Measurements from ENCODE around the gene SOWAHA.
A peak's percentile ranks its signal among the peaks of the same experiment; 100 is the strongest.

SOWAHA gene

DNA sequence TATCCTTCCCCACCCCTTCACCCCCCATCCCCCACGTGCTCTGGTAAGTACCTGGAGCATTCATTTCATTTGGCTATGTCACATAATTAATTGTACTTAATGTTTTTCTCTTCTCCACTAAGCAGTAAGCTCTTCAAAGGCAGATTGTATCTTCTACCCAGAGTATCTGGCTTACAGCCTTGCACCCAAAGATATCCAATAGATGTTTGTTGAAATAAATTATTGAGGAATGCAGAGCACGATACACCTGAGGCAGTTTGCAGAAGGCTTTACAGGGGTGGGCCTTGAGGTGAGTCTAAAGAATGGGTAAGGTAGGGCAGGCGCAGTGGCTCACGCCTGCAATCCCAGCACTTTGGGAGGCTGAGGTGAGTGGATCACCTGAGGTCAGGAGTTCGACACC, 2.5 kb upstream of the SOWAHA start:
- DNase-seq = no peak

DNA sequence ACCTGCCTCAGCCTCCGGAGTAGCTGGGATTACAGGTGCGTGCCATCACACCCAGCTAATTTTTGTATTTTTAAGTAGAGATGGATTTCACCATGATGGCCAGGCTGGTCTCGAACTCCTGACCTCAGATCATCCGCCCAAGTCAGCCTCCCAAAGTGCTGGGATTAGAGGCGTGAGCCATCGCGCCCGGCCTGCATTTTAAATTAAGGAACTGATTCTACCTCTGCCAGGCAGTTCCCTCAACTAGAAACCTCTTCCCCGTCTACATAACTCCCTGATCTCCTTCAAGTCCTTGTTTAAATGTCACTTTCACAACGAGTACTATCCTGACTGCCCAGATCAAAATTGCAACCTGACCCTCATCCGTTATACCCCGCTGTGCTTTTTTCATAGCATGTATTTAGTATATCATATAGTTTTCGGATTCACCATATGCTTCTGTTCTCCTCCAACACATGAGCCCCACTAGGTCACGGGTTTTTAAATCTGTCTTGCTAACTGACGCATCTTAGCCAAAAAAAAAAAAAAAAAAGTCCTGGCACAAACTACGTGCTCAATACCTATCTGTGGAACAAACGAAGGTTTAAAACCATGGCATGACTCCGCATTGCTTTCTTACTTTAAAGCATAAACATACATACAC, 858 bp upstream of the SOWAHA start:
- DNase-seq = peak; percentile 33

DNA sequence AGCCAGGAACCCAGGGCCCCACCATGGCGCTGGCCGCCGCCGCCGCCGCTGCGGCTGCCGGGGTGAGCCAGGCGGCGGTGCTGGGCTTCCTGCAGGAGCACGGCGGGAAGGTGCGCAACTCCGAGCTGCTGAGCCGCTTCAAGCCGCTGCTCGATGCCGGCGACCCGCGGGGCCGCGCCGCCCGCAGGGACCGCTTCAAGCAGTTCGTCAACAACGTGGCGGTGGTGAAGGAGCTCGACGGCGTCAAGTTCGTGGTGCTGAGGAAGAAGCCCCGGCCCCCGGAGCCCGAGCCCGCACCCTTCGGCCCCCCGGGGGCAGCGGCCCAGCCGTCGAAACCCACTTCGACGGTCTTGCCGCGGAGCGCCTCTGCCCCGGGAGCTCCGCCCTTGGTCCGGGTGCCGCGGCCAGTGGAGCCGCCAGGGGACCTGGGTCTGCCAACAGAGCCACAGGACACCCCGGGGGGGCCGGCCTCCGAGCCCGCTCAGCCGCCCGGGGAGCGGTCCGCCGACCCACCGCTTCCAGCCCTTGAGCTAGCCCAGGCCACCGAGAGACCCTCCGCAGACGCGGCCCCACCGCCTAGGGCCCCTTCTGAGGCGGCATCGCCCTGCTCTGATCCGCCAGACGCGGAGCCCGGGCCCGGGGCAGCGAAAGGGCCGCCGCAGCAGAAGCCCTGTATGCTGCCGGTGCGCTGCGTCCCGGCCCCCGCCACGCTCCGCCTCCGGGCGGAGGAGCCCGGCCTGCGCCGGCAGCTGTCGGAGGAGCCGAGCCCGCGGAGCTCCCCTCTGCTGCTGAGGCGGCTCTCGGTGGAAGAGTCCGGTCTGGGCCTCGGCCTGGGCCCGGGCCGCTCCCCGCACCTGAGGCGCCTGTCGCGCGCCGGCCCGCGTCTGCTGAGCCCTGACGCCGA, 749 bp downstream of the SOWAHA start:
- DNase-seq = no peak

DNA sequence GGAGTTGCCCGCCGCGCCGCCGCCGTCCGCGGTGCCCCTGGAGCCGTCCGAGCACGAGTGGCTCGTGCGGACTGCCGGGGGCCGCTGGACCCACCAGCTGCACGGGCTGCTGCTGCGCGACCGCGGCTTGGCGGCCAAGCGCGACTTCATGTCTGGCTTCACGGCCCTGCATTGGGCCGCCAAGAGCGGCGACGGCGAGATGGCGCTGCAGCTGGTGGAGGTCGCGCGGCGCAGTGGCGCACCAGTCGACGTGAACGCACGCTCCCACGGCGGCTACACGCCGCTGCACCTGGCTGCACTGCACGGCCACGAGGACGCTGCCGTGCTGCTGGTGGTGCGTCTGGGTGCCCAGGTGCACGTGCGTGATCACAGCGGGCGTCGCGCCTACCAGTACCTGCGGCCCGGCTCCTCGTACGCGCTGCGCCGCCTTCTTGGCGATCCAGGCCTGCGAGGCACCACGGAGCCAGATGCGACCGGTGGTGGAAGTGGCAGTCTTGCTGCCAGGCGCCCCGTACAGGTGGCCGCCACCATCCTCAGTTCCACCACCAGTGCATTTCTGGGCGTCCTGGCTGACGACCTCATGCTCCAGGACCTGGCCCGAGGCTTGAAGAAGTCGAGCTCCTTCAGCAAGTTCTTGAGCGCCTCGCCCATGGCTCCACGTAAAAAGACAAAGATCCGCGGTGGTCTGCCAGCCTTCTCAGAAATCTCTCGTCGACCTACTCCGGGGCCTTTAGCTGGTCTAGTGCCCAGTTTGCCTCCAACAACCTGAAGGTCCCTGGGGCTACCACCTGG, 1.6 kb downstream of the SOWAHA start:
- no peak for DNase-seq

DNA sequence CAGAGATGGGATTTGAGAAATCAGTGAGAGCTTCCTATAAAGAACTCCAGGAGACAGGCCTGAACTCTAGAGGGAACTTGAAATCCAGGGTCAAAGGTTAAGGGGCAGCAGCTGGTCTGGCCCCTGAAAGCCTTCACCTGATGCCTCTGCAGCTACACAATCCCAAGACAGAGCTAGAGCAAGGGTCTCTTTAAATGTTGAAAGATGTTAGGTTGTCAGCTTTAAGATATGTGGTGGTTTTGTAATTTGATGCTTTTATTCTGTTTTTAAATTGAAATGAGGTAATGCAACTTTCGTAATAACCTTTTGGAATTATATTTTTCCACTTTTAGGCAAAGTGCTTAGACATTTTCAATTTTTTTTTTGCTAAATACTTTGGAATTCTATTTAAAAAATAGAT, 2.4 kb downstream of the SOWAHA start:
- DNase-seq = no peak

DNA sequence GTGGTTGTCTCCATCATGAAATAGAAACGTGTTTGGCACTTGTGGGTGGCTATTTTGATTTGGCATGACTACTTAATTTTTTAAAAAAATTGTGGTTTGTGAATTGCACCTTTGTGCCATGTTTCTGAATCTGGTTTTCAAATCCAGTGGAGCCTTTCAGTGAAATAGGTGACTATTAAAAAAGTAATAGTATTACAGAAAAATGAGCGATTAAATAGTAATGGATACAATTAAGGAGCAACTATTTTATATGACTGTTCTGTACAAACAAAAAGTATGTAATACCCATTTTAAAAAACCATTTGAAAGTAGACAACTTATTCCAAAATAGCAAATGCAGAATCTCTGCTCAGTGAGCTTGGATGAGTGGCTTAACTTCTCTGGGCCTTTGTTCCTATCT, 3.0 kb downstream of the SOWAHA start:
- no peak for DNase-seq

DNA sequence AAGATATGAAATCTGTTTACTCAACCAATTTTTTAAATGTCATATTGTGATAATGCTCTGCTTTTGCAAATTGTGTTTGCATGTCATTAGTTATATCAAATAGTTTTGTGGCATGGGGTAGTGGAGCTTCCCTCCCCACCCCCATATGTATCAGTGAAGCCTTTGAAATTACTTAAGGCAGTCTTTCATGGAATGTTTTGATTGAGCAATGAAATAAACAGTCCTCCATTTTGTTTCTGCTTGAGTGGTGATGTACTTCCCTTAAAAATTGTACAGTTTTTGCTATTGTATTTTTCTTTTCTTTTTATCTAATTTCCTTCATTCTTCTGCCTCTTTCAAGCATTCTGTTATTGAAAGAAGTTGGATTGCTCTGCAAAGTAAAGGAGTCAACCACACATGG, 3.5 kb downstream of the SOWAHA start:
- DNase-seq = no peak

DNA sequence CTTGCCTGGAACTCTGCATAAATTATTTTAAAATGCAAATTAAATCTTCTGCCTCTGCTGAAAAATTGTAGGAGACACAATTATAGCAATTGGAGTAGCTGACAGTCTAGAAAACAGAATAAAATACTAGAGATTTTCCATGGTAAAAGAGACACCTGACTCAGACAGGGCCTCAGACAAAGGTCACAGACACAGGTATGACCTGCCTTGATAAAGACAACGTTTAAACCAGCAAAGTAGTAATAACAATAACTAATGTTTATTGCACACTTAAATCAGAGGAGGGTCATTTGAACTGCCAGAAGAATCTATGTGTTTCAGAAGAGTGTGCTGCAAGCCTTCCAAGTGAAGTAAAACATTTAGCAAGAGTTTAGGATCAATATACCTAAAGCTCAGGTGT, 3.9 kb downstream of the SOWAHA start:
- DNase-seq = no peak

DNA sequence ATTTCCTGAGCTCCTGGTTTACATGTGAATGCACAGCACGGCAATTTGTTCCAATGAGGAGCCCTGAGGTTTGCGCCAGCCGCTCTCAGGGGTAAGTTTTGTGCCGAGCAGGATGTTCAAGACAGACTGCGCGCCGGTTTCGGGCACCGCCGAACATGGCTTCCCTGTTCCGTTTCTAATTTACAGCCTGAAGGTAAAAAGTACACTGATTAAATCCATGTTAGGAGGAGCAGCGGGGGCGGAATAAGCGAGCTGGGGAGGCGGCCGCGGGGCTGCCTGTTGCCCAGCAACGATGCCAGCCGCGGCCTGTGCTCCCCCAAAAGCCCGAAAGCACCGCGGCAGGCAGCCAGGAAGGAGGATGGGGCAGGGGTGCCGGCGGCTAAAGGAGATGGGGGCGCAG, 6.4 kb downstream of the SOWAHA start:
- DNase-seq = no peak

DNA sequence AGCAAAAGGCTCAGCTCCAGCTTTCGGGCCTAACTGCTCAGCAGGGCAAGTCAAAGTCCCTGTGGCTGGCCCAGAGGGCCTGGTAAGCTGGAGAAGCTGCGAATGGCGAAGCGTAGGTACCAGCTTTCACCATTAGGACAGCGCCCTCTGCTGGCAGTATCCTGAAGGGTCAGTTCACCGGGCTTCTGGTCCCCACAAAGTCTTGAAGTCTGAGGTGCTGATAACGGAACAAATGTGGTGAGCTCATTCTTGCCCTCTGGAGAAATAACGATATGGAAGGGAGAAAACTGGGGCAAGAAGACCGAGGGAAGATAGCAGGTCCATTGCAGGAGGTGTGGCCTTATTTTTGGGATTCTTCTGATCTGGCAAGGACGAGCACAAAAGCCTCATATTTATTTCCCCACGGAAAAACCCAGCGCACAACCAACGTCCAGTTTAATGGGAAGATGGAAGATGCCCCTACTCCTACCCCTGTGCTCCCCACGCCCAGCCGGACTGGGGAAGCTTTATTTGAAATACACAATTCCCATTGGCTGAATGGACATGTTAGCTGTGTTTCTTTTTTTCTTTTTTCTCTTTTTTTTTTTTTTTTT, 7.2 kb downstream of the SOWAHA start:
- peak; percentile 73 for DNase-seq

DNA sequence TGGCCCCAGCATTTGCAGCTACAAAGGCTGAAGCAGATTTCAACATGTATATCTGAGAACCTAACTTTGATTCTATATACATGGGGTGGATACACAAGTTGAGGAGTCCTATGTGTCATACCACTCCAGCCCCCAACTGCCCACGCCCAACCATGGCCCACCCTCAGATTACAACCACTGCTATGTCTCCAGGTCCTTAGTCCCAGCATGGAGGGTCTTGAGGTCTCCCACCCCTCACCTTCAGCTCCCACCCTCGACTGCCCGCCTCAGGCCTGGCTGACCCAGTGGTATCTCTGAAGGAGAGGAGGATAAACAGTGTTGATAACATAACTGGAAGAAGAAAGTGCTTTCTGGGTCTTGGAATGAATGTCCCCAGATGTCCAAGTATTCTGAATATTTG, 8.2 kb downstream of the SOWAHA start:
- DNase-seq = no peak

DNA sequence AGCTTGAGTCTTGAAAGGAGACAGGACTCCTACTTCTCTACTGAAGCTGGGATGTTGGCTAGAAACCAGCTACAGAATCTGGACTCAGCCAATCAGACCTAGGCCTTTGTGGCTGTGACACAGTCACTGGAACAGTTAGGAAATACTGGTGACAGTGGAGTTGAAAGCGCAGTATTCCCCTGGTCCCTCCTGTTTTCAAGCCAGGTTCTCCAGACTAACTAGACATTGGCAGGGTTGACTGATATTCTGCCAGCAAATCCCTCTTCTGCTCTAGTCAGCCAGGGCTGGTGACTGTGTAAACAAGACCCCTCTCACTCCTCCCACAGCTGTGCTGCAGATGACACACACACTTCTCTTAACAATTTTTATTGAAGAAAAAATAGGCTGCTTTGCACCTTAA, 8.7 kb downstream of the SOWAHA start:
- no peak for DNase-seq

DNA sequence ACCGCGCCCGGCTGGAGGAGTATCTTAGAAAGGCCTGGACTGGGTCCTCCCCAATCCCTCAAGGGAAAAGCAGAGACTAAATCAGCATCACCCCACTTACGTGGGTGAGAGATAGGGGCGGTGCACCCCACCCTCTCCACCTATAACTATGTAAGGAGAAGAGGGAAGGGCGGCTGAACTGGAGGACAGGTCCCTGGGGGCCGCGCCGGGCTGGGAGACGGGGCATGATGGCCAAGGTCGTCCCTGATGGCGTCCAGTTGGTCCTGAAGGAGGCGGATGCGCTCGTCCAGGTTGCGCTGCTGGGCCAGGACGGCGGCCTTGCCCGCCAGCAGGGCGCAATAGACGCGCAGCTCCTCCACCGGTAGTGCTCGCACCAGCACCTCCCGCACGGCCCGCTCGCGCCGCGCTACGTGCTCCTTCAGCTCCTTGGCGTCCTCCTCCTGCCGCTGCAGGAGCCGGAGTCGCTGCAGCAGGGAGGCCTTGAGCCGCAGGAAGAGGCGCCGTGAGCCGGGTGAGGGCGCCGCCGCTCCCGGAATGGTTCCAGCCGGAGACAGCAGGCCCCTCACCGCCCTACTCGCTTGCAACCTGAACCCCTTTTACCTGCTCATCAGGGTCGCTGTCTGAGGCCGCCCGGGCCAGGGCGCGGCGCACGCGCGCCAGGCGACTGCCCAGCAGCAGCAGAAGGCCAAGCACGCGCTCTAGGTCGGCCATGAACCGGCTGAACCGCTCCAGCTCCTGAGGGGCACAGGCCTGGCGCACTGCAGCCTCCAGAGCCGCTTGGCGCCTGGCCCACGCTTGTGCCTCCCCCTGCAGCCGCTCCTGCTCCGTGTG, 9.8 kb downstream of the SOWAHA start:
- no peak for DNase-seq

DNA sequence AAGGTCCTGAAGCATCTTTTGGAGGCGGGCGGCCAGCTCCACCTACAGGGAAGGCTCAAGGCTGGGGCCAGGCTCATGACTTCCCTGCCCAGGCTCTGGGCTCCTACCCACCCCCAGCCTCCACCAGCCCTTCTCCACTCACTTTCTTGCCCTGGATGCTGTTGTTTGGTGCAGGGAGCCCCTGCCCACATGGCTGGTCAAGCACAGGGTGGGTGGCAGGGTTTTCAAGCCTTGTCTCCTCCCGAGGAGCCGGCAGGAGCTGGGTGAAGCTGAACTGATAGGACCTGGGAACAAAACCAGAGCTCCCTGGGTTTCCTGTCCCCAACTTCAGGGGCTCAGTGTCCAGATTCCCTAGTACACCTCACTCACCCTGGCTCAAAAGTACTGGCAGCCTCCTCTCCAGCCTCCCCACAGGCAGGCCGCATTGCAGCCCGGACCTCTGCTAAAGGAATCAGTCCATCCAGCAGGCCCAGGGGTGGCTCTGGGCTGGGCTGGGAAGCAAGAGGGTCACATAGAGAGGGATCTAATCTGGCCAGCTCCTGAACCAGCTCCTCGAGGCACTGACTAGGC, 10.5 kb downstream of the SOWAHA start:
- no peak for DNase-seq

DNA sequence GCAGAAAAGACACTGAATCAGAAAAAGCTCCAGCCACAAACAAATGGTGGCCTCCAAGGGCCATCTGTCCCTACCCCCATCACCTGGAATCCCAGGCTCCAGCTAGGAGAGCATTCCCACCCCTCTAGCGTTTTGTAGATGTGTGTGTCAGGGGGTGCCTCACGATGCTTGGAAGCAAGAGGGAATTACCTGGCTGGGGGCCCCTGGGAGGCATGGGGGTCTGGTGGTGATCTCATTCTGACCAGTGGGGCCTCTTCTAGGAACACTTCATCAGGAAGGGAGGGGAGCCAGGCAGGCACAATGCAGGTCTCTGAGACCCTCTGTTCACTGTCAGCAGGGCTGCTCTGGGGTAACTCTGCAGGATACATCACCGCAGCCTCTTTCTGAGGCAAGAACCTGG, 11.3 kb downstream of the SOWAHA start:
- no peak for DNase-seq

DNA sequence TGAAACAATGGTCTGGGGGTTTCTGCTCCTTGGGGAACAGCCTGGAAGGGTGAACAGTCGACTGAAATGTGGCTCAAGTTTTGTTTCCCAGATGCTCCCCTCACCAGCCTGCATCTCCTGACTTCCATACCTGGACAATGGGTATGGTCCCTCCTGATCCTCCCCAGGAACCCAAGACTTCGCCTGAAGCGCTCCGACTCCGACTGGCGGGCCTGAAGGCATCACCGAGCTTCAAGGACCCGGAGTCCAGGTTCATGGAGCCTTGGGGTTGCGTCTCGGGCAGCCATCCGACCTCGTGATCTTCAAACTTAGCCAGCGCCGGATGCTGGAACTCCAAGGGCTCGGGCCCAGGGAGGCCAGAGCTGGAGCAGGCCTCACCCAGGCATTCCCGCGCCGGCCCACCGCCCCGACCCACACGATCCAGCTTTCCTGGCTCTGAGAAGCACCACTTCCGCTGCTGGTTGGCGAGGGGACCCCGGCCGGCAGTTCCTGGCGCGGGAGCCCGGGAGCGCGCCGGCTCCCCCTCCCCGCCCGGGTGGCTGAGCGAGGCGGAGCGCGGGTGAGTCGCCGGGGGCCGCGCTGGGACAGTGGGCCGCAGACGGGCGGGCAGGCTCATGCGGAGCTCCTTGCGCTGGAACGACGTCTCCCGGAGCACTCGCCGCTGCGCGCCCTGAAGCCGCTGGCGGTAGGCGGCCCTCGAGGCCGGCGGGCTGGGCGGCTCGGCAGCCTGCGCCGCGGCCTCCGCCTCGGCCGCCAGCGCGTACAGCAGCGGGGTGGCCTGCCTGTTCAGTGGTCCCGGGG, 12.1 kb downstream of the SOWAHA start:
- no peak for DNase-seq

DNA sequence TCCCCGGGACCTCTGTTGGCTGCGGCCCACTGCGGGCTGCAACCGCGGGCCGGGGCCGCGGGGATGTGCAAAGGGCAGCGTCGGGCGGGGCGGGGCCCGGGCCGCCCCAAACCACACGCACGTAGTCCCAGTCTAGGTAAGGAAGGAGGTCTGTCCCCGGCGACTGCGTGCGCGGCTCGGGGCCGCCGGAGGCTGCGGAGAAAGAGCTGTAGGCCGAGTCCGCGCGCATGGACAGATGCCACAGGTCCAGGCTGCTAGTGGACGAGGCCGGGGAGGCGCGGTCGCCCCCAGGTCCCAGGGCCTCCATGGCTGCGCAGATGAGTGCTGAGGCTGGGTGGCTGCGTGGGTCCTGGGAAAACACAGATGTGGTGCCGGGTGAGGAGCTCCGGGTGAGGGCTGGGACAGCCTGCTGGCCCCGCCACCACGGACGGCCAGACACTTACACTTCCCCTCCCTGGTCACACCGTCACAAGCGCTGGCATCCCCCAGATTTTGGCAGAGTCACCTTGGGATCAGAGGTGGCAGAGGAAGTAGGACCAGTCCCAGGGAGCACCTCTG, 12.8 kb downstream of the SOWAHA start:
- DNase-seq = no peak

DNA sequence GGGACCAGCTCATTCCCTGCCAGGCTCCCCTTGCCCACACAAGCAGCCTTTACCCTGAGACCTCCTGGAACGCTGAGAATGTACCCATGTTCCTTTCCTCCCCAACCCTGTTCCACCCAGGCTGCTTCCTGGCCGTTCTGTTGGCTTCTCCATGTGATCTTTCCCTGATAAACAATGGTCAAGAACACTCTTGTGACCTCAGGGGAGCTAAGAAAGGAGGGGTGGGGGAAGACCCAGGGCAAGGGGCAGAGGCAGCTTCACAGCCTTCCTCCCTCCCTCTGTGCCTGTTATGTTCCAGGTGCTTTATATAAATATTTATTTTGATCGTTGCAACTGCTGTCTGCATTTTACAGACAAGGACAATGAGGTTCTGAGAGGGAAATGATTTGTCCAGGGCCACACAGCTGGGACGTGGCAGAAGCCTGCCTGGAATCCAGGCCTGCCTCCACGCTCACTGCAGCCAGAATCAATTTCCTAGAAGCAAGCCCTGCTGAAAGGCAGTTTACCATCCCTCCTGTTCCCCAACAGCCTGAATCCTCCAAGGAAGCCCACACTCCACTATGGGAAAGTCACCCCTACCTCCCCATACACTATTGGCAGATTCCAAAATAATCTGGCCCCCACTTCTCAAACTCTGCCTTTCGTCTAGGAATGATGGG, 13.5 kb downstream of the SOWAHA start:
- no peak for DNase-seq

DNA sequence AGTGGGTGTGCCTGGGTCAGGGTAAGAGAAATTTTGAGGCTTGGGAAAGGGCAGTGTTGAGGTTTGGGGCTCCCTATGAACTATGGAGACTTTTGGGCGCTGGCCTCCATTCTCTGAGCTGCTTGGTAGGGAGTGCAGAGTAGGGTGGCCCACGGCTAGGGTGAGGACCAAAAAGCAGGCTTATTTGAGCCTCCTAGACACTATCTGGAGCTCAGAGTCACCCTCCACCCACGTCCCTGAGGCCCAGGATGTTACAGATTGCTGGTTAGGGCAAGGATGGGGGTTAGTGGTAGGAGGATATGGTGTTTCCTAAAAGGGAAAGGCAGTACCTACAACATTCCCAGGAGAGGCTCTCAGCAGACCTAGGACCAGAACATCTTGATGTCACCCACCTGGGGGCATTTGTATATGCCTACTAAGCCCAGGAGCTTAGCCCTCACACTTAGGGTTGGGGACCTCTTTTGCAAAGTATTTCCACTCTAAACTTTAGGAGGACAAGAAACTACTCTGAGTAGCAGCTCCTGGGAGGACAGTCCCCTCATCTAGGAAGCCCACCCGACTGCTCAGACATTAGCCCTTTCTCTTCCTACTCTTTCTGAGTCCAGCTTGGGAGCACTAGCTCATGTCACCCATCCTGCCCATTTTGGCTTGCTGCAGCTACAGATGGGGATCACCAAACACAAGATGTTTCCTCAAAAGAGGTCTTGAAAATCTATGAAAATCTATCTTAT, 15.0 kb downstream of the SOWAHA start:
- no peak for DNase-seq

Data from DMS 273 treated with DMSO at 0.1 percent for 48 hours (cell line).